GM18520 (cell line): ENCODE data around the gene TLDC2.
A peak's percentile ranks its signal among the peaks of the same experiment; 100 is the strongest.
"Not testable (repeated sequence)": the region's sequence is repeated elsewhere in the genome, so short reads cannot be mapped to it uniquely, and the experiment has no call there.

Source experiments
- ATAC-seq: cut with Tn5 transposase; IDR thresholded peaks from one replicate; pipeline ENCODE4 v1.9.1; 2021; ENCODE audit not compliant: unreplicated experiment

Gene TLDC2

DNA sequence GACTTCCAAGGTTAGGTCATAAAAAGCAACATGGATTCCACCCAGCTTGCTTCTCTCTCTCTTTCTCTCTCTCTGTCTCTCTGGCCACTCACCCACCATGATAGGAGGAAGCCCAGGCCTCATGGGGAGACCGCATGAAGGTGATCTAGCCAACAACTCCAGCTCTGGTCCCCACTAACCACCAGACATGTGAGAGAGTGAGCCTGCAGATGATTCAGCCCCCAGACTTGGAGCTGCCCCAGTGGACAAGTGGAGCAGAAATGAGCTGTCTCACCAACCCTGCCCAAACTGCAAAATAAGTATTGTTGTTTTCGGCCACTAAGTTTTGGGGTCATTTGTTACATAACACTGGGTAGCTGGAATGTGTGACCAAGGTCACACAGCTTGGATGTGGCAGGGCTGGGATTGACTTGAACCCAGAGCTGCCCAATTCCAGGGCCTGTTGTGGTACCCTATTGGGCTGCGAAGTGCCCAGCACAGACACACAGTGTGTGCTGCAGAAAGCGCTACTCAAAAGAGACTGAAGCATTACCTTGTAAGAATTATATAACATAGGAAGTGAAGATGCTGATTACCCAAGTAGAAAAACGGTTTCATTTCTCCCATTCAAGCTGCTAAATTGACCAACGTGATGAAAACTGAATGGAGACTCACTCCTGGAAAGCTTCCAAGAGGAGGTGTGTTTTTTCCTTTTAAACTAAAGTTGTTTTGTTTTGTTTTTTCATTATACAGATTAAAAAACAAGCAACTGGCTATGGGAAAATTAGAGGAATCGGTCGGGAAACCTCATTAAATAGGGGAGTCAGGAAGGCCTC, 9.1 kb upstream of the TLDC2 start:
- no peak for ATAC-seq

DNA sequence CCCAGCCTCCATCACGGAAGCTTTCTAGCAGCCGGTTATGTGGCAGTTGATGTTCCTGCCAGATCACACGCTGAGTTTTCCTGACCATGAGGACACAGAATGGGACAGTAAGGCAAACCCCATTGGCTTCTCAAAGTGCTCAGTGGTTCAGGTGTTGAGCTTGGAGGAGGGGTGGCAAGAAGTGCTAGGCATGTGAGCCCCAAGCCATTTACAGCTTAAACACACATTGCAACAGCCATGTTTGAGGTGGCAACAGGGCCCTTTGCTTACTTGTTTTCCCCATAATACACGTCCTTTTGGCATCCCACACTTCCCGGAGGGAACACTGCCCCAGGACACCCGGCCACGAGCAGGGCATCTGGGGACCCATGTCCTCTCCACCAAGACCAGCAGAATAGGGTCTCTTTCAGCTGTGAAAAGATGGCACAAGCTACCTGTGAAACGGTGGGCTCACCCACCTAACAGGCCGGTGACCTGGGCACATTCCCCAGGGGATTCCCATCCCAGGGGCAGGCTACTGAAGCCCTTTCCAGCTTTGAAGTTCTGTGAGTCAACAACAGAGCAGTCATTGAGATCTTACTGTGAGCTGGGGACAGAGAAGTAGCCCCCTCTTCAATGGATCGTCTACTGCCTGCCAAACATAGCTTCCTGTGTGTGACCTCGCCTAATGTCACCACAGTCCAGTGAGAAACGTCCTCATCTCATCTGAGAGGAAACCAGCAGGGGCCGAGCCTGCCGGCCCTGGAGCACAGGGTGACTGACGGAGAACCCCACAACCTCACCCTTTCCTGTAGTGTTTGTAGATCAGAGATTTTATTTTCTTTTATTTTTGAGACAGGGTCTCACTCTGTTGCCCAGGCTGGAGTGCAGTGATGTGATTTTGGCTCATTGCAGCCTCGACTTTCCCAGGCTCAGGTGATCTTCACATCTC, 4.0 kb upstream of the TLDC2 start:
- ATAC-seq: no peak

DNA sequence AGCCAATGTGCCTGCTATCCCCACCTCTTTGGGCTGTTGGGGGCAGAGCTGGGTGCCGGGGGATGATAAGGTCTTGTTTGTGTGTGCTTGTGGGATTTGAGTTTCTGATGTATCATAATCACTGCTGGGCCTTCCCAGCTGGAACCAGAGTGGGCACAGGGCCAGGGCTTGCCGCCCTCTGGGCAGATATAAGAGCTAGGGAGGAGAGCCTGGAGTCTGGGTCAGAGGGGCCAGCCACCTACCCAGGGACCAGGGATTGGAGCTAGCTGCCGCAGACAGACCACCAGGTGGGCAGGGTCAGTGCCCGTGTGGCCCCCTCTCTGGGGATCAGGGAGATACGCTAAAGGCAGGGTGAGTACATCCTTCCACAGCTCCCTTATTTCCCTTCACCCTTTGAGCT, 3.1 kb upstream of the TLDC2 start:
- ATAC-seq: no peak

DNA sequence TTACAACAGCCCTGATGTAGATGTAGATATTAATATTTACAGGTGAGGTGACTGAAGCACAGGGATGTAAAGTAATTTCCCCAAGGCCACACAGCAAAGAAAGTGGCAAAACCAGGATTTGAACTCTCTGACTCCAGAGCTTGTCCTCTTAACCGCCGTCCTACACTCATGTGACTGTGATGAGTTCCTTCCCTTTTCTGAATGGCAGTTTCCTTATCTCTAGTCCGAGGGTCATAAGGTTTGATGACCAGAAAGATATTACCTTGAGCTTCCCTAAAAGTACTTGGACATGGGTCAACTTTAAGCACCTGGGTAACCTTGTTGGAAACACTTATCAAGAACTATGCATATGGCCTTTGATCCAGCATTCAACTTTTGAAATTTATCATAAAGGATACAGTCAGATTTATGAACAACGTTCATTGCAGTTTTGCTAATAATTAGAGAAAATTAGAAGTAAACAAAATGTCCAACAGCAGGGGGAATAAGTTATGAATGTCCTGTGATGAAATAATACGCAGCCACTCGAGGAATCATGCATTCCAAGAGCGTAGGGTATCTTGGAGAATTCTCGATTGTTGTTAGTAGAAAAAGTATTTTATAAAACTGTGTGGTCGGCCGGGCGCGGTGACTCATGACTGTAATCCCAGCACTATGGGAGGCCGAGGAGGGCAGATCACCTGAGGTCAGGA, 2.3 kb upstream of the TLDC2 start:
- no peak for ATAC-seq

DNA sequence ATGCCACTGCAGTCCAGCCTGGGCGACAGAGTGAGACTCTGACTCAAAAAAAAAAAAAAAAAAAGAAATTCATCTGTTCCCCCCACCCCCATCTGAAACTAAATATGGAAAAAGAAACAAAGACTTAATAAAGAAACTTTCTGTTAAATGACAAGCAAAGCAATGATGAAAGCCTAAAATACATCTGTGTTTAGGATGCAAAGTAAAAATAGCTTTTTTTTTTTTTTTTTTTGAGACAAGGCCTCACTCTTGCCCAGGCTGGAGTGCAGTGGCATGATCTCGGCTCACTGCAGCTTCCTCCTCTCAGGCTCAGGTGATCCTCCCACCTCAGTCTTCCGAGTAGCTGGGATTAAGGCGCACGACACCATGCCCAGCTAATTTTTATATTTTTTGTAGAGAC, 845 bp upstream of the TLDC2 start:
- ATAC-seq: not testable (repeated sequence)

DNA sequence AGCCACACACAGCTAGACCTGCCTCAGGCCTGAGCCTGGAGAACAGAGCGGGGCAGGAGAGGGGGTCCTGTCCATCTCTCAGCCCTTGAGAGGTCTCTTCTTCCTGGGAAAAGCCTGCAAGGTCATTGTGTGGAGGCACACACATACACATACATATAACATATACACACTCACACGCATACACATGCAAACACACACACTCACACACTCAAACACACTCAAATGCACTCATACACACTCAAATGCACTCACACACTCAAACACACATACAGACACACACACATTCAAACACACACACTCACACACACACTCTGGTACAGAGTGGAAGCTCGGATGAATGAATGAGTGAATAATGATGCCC, 515 bp downstream of the TLDC2 start:
- no peak for ATAC-seq

DNA sequence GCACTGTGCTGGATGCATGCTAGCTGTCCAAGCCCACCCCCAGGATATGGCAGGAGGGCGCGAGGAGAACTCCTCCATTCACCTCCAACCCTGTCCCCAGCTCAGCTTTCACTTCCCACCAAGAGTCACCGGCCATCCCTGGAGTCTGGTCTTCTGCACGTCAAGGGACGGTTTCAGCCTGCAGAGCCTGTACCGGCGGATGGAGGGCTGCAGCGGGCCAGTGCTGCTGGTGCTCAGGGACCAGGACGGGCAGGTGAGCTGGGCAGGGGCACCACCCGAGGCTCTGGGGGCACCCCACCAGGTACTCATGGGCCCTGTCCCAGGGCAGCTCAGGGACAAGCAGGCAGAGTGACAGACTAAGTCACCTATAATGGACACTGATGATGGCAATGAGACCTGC, 3.0 kb downstream of the TLDC2 start:
- ATAC-seq: no peak

DNA sequence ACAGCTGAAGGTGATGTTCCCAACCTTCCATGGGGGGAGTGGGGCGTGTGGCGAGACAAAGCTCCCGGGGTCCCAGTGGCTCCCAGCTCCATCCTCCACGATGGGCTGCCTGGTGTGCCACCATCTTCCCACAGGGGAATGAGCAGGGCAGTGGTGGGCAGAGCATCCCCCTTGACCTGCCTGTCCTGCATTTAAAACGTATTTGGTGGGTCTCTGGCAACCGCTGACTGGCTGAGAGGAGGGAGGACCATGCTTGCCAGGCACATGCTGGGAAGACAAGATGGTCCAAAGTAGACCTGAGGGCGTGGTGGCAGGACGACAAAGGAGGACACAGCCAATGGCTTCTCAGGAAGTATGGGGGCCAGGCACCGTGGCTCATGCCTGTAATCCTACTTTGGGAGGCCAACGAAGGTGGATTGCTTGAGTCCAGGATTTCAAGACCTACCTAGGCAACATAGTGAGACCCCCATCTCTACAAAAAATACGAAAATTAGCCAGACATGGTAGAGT, 4.9 kb downstream of the TLDC2 start:
- ATAC-seq: no peak

DNA sequence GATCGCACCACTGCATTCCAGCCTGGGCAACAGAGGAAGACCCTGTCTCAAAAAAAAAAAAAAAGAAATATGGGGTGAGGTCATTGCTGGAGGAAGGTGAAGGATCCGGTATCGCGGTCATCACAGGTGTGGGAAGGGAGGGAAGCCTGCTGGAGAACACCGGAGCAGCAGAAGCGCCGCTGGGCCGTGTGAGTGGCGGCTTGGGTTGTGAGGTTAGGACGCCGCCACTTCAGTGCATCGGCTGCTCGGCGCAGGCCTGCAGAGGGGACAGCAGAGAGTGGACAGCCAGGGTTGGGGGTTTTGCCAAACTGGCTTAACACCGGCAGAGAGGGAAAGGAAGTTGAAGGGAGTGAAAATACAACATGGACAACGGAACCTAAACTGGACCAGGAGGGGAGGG, 5.4 kb downstream of the TLDC2 start:
- no peak for ATAC-seq

DNA sequence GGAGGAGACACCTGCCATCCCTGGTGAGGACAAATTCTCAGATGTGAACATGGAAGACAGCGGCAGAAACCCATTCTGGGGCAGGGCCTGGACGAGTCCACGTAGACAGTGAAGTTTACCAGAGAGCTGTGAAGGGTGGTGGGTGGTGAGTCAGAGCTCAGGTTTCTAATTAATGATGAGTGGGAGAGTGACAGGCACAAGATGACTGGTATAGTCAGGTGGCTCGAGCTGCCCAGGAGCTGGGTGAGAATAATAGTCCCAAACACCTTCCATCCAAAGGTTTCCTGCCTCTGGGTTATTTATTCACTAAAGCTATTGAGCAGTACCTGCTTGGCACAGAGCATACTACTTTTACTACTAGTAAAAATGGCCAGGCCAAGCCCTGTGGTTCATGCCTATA, 6.0 kb downstream of the TLDC2 start:
- peak; percentile 83 for ATAC-seq

DNA sequence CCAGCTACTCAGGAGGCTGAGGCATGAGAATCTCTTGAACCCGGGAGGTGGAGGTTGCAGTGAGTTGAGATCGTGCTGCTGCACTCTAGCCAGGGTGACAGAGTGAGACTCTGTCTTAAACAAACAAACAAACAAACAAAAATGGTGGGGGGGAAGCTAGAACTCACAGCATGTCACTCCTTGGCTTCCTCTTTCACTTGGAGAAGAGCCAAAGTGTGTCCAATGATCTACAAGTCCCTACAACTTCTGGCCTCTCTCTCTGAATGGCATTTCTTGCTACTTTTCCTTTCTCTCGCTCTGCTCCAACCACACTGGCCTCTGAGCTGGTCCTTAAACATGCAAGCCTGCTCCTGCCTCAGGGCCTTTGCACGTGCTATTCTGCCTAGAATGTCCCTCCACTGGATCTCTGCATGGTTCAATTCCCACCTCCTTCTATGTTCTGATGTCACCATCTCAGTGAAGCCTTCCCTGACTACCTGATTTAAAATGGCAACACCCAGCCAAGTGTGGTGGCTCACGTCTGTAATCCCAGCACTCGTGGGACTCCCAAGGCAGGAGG, 8.1 kb downstream of the TLDC2 start:
- ATAC-seq: no peak

DNA sequence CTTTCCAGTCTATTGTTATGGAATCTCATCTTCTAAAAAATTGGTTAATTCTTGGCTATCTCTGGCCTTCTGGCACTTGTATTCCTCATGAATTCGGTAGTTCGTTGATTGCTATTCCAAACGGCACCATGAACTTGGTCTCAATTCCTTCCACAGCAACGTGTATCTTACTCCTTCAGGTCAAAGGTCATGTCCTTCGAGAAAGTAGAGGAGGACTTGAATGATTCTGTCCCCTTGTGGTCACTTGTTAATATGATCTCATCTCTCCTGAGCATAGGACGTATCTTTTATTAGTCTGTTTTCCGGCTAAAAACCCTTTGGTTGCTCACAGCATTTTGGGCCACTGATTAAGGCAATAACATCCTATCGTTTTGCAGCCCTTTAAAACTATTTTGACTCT, 9.4 kb downstream of the TLDC2 start:
- no peak for ATAC-seq

DNA sequence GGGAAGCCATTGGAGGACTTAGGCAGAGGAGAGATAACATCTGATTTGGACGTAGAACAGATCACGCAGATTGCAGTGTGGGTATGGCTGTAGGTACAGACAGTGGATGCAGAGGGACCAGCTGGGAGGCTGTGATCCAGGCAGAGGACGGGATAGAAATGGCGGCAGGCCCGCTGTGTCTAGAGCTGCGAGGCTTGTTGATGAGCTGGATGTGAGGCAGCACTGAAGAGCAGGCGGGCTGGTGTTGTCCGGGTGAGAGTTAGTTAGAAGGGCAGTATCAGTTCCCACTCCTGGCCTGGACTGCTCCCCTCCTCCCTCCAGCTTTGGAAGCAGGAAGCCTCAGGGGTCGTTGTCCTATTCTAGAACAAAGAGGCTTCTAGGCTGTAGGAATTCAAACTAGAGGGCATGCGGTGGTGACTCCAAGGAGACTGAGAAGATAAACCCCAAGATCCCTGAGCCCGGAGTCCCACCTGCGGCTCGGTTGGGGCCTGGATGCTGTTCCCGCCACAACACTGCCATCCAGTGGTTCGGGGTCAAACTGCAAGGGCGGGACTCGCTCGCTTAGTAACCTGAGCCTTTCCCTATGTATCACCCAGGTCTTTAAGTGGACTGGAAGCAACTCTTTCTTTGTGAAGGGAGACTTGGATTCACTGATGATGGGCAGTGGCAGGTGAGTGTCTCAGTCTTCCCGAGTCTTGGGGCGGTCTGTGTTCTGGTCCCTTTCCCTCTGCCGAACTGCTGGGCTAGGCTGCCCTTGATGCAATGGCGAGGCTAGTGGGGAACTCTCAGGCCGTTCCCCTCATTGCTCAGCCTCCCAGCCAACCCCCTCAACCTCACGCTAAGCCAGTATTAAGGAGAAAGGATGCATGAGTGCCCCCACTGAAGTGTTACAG, 11.2 kb downstream of the TLDC2 start:
- no peak for ATAC-seq

DNA sequence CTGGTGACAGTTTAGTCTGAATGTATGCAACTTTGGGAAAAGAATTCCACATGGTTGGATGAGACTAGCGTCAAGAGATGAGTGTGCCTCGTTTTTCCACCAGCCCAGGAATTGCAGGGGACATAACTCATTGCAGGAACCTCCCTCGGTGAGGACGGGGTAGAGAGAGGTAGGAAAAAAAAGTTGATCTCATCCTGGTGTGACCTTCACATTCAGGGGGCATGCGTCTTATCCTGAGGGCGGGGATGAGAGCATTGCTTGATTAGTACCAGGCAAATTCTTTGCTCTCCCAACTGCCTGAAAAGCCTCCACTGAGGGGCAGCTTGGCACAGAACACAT, 11.8 kb downstream of the TLDC2 start:
- no peak for ATAC-seq

DNA sequence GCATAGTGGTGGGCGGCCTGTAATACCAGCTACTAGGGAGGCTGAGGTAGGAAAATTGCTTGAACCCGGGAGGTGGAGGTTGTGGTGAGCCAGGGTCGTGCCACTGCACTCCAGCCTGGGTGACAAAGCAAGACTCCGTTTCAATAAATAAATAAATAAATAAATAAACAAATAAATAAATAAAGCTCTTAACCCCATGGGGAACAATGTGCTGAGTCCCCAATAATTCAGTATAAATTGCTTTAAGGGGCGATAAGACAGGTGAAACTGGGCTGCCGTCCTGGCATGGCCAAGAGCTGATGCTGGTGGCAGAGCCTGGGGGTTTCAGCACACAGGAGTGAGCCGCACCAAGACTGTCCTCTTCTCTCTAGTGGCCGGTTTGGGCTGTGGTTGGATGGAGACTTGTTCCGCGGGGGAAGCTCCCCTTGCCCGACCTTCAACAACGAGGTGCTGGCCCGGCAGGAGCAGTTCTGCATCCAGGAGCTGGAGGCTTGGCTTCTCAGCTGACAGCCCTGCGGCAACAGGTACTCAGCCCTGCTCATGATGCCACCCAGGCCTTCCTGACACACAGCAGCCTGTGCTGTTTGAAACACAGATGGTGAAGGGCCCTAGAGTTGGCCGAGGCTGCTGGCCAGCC, 13.1 kb downstream of the TLDC2 start:
- no peak for ATAC-seq

DNA sequence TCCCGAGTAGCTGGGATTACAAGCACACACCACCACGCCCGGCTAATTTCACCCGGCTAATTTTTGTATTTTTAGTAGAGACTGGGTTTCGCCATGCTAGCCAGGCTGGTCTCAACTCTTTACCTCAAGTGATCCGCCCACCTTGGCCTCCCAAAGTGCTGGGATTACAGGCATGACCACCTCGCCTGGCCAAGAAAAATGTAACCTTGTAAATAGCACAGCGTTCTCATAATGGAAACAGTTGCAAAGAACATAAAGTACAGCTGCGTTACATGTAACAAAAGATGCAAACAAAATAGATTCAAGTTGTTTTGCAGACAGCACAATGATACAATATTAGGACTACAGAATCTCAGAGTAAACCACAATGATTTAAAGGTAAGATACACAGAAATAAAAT, 14.6 kb downstream of the TLDC2 start:
- ATAC-seq: no peak

DNA sequence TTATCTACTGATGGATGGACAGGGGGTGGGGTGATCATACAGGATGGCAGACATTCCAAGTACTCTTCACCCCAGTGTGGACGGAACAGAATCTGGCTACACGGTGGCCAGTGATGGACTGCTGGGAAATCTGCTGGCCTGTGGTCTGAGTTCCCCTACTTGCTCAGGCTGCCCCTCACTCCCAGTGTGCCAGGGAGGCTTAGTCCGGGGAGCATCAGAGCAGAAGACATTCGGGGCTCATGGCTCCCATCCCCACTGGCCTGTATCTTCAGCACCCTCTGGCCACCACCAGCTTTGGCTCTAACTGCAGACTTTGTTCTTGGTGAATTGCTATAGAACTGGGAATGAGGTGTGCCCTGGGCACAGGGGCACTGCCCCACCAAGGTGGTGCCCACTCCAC, 15.3 kb downstream of the TLDC2 start:
- no peak for ATAC-seq

DNA sequence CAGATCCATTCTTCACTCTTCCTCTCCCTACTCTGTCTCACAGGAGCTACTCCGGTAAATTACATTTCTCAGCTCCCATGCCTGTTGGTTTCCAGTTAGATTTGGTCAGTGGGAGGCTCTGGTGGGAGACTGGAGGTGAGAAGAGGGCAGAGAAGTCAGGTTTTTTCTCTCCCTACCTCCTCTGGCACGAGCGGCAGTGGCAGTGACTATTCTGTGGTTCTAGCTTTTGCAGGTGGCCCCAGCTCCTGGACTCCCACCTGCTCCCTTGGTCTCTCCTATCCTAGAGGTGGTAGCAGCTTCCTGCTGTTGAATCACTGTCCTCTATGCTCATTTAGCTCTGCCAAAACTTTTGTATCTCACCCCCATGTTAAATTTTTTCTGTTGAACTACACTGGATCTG, 17.9 kb downstream of the TLDC2 start:
- ATAC-seq: no peak

DNA sequence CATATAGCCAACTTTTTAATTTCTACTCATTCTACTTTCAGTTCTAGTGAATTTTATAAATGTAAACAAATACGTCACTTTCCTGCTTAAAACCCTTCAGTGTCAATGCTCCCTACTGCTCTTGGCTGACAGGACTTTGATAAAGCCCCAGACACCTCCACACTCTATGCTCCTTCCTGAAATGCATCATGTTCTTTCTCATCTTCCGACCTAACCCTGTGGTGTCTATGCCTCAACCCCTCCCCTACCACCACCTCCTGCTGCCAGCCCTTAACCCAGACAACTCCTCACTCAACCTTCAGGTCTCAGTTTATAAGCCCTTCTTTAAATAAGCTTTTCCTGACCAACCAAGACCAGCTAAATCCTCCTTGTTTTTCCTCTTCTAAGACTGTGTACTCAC, 19.1 kb downstream of the TLDC2 start:
- ATAC-seq: no peak

DNA sequence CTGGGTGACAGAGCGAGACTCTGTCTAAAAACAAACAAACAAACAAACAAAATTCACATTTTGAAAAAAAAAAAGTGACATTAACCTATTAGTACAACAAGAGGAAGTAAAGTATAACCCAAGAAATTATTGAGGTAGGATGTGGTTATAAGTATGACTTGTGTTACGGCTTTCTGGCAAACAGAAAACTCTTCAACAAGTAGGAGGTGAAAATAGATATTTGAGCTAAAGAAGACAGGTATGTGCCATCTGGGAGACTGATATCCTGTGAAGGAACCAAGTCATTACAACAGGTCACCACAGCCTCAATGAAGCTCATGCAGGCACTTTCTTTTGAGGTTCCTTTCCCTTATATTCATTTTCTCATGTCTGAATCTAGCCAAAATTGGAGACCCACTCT, 28.8 kb downstream of the TLDC2 start:
- ATAC-seq: no peak
